IPS-18a (cell line): ENCODE results near the gene ENAH.

Experiments
- H3K27ac ChIP-seq: one replicate; pipeline ENCODE4 v1.5.1; 2013; ENCODE audit warnings: low read length
- H3K27me3 ChIP-seq: one replicate; pipeline ENCODE4 v1.6.1; 2013; ENCODE audit warnings: mild to moderate bottlenecking, low read length; ENCODE audit not compliant: control insufficient read depth, insufficient read depth
- H3K36me3 ChIP-seq: one replicate; pipeline ENCODE4 v1.6.1; 2013; ENCODE audit warnings: low read depth, low read length; ENCODE audit not compliant: control insufficient read depth
- H3K4me1 ChIP-seq: one replicate; pipeline ENCODE4 v1.6.1; 2013; ENCODE audit warnings: low read depth, low read length; ENCODE audit not compliant: control insufficient read depth
- H3K4me3 ChIP-seq: one replicate; pipeline ENCODE4 v1.5.1; 2013; ENCODE audit warnings: low read length
- H3K9ac ChIP-seq: one replicate; pipeline ENCODE4 v1.6.1; 2013; ENCODE audit warnings: mild to moderate bottlenecking, low read length, moderate library complexity
- H3K9me3 ChIP-seq: one replicate; pipeline ENCODE4 v1.6.1; 2013; ENCODE audit warnings: low read depth, low read length; ENCODE audit not compliant: control insufficient read depth

Gene ENAH

GRCh38 chr1:225691861-225692516 is 39.1 kb upstream of the ENAH start:
- H3K4me3 ChIP-seq, result no peak overlapping the region
- H3K36me3 ChIP-seq, result no peaks in the 10 kb centered on the region
- no peak overlapping the region for H3K27ac ChIP-seq
- H3K9me3 ChIP-seq, result no peaks in the 10 kb centered on the region
- no peak overlapping the region for H3K9ac ChIP-seq
- no peaks in the 10 kb centered on the region for H3K27me3 ChIP-seq
- H3K4me1 ChIP-seq, result no peaks in the 10 kb centered on the region

- H3K4me3 ChIP-seq, result no peak overlapping the region
- H3K9me3 ChIP-seq, result no peaks in the 10 kb centered on the region
- no peak overlapping the region for H3K27ac ChIP-seq
- H3K4me1 ChIP-seq, result no peaks in the 10 kb centered on the region
- H3K27me3 ChIP-seq, result no peaks in the 10 kb centered on the region
- H3K9ac ChIP-seq, result no peak overlapping the region
- no peaks in the 10 kb centered on the region for H3K36me3 ChIP-seq
Observed at GRCh38 chr1:225691377-225691776, 38.5 kb upstream of the ENAH start.

DNA sequence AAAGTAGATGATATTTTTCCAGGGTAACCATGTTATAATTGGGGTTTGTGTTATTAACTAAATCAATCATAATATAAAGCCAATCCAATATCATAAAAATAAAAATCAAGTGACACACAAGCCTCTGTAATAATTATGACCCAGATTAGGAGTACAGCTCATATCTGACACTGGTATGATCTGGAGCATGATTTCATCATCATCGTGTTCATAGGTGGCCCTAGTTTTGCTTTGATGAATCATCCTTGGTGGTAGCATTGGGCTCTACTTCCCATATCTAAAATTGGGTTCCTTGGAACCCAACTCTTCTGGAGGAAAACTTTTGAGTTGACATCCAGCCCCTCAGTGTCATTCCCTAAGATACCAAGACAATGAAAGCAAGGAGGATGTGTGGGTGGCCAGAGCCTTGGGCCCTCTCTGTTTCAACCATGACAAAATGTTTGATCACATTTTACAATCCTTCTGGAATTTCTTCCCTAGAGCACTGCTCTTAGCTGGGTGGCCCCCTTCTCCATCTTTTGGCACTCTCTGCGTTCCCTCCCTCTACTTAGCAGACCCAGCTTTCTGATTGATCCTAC is 37.0 kb upstream of the ENAH start:
- Histone ChIP-seq H3K27ac (no peak overlapping the region), H3K36me3 (no peaks in the 10 kb centered on the region), H3K4me3 (no peak overlapping the region), H3K27me3 (no peaks in the 10 kb centered on the region), H3K9me3 (no peaks in the 10 kb centered on the region), H3K4me1 (no peaks in the 10 kb centered on the region), H3K9ac (no peak overlapping the region)

GRCh38 chr1:225688345-225688744 is 35.4 kb upstream of the ENAH start:
- no peaks in the 10 kb centered on the region for H3K9me3 ChIP-seq
- no peaks in the 10 kb centered on the region for H3K27me3 ChIP-seq
- H3K9ac ChIP-seq, result no peak overlapping the region
- H3K4me3 ChIP-seq, result no peak overlapping the region
- H3K36me3 ChIP-seq, result no peaks in the 10 kb centered on the region
- H3K27ac ChIP-seq, result no peak overlapping the region
- no peaks in the 10 kb centered on the region for H3K4me1 ChIP-seq

DNA sequence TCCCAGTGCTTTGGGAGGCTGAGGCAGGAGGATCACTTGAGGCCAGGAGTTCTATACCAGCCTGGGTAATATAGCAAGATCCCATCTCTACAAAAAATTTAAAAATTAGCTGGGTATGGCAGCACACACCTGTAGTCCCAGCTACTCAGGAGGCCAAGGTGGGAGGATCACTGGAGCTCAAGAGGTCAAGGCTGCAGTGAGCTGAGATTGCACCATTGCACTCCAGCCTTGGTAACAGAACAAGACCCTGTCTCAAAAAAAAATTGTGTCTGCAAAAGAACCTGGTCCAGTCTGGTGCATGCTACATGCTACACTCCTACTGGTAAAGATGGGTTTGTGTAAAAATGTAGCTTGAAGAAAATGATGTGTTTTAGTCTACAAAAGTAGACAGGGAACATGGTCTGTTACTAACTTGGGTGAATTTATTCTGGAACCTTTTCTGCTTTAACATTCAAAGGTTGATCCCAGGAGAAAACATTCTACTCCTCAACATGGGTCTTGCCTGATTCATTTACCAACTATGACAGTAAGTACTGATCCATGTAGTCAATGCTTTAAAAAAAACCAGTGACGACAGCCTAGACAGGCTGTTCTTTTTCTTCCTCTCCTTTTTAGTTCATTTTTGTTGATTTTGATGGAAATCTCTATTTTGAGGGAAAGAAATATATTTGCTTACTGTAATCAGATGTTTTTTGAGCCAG is 32.7 kb upstream of the ENAH start:
- Histone ChIP-seq H3K4me1 (no peaks in the 10 kb centered on the region), H3K9me3 (no peaks in the 10 kb centered on the region), H3K9ac (no peak overlapping the region), H3K36me3 (no peaks in the 10 kb centered on the region), H3K27ac (no peak overlapping the region), H3K4me3 (no peak overlapping the region), H3K27me3 (no peaks in the 10 kb centered on the region)

GRCh38 chr1:225684741-225685140 is 31.8 kb upstream of the ENAH start:
- no peaks in the 10 kb centered on the region for H3K9me3 ChIP-seq
- no peaks in the 10 kb centered on the region for H3K36me3 ChIP-seq
- H3K4me3 ChIP-seq, result no peak overlapping the region
- H3K4me1 ChIP-seq, result no peaks in the 10 kb centered on the region
- H3K27me3 ChIP-seq, result no peaks in the 10 kb centered on the region
- no peak overlapping the region for H3K9ac ChIP-seq
- H3K27ac ChIP-seq, result no peak overlapping the region

GRCh38 chr1:225681231-225681630 is 28.3 kb upstream of the ENAH start:
- H3K36me3 ChIP-seq, result no peaks in the 10 kb centered on the region
- H3K9me3 ChIP-seq, result no peaks in the 10 kb centered on the region
- no peak overlapping the region for H3K27ac ChIP-seq
- no peak overlapping the region for H3K4me3 ChIP-seq
- peaks cover 8% of the 10 kb centered on the region for H3K4me1 ChIP-seq
- no peak overlapping the region for H3K9ac ChIP-seq
- H3K27me3 ChIP-seq, result peaks cover 24% of the 10 kb centered on the region

- H3K4me3 ChIP-seq, result no peak overlapping the region
- H3K9me3 ChIP-seq, result no peaks in the 10 kb centered on the region
- no peaks in the 10 kb centered on the region for H3K36me3 ChIP-seq
- no peak overlapping the region for H3K9ac ChIP-seq
- no peak overlapping the region for H3K27ac ChIP-seq
- H3K4me1 ChIP-seq, result peaks cover 8% of the 10 kb centered on the region
- H3K27me3 ChIP-seq, result peaks cover 24% of the 10 kb centered on the region
Observed at GRCh38 chr1:225678545-225678944, 25.6 kb upstream of the ENAH start.

DNA sequence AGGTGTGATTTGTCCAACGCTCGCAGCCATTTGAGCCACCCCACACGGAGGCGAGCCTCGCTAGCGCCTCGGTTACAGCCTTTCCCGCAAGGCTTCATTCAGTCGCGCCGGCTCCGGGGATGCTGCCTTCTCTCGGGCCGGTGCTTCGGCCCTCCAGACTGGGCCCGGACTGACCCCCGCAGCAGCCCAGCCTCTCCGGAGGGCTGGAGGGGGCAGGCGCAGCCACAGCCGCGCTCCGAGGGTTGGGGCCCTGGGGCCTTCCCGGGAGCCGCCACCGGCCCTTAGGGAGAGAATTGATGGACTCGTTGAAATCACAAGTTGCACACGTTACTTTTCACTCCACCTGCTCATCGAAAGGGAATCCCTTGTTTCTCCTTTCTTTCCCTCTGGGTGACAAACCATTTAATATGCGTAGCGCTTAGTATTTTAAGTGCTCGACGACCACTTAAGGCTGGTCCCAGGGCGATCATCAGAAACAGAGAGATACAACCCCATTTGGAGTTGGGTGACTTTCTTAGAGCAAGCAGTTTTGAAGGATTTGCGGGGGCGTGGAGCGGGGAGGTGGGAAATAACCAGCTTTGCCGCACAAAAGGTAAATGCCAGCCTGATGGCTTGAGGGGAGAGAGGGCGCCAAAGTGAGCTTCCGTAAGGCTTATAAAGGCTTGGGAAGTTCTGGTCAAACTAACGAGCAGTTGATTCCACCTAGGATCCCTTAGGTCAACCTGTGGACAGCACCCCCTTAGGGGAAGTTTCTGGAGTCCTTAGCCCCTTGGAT is 24.6 kb upstream of the ENAH start:
- Histone ChIP-seq H3K9me3 (no peaks in the 10 kb centered on the region), H3K9ac (peak overlapping the region; percentile 24), H3K36me3 (no peaks in the 10 kb centered on the region), H3K27ac (no peak overlapping the region), H3K27me3 (peaks cover 24% of the 10 kb centered on the region), H3K4me1 (peaks cover 8% of the 10 kb centered on the region), H3K4me3 (peak overlapping the region; percentile 41)

GRCh38 chr1:225674381-225674780 is 21.5 kb upstream of the ENAH start:
- H3K9me3 ChIP-seq, result no peaks in the 10 kb centered on the region
- H3K4me3 ChIP-seq, result no peak overlapping the region
- H3K9ac ChIP-seq, result no peak overlapping the region
- H3K27me3 ChIP-seq, result peaks cover 24% of the 10 kb centered on the region
- H3K27ac ChIP-seq, result no peak overlapping the region
- no peaks in the 10 kb centered on the region for H3K36me3 ChIP-seq
- peaks cover 8% of the 10 kb centered on the region for H3K4me1 ChIP-seq

GRCh38 chr1:225670806-225671733 is 18.1 kb upstream of the ENAH start:
- Histone ChIP-seq H3K9ac (no peak overlapping the region), H3K9me3 (no peaks in the 10 kb centered on the region), H3K4me1 (no peaks in the 10 kb centered on the region), H3K36me3 (no peaks in the 10 kb centered on the region), H3K4me3 (no peak overlapping the region), H3K27ac (no peak overlapping the region), H3K27me3 (no peaks in the 10 kb centered on the region)
